ENCODE measurements around the gene TUFM. TPM values are rescaled to one million over a fixed set of nuclear protein-coding genes. Genes with fewer than 3 reads are reported as not detected.

Gene TUFM
- total and polyA plus RNA-seq, 9 donors, result 75.7 to 123 (median 106) TPM

- Histone ChIP-seq H3K27me3 (no peaks in the 10 kb centered on the region), H3K9me3 (no peaks in the 10 kb centered on the region), H3K36me3 (no peaks in the 10 kb centered on the region), H3K4me1 (ENCODE audit: insufficient read depth) (peaks cover 2% of the 10 kb centered on the region), H3K4me3 (no peak overlapping the region), H3K27ac (no peak overlapping the region)
- peak in 1 of 5 donors; percentile 14 for DNase-seq
- intact Hi-C loops (cut with DNase I), result no loop called here
- TF ChIP-seq EP300 (IDR thresholded peaks at IDR 0.05), result no peak
- no peak for TF ChIP-seq CTCF (IDR thresholded peaks at IDR 0.05)
- no peak for TF ChIP-seq POLR2A (IDR thresholded peaks at IDR 0.05)
- WGBS, 3 donors, result 84 to 87% (median 85%) methylated on average over 19 of the region's 19 CpGs
These were observed 1.8 kb downstream of the TUFM start for GRCh38 chr16:28844226-28844885.

DNA sequence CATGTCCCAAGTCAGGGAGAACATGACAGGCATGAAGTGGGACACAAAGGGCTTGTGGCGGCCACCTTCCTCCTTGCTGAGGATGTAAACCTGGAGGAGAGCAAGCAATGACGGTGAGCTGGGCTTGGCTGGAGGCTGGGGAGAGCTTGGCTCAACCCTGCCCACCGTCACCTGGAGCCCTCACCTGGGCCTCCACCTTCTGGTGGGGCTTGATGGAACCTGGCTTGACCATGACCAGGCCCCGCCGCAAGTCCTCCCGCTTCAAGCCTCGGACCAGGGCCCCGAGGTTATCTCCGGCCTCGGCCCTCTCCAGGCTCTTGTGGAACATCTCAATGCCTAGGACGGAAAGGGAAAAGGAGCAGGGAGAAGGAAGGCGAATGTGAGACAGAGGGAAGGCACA lies 2.4 kb downstream of the TUFM start:
- H3K9me3 ChIP-seq, result no peaks in the 10 kb centered on the region
- TF ChIP-seq POLR2A (IDR thresholded peaks at IDR 0.05), result no peak
- TF ChIP-seq EP300 (IDR thresholded peaks at IDR 0.05), result no peak
- TF ChIP-seq CTCF (IDR thresholded peaks at IDR 0.05), result no peak
- intact Hi-C loops (cut with DNase I), result no loop called here

DNA sequence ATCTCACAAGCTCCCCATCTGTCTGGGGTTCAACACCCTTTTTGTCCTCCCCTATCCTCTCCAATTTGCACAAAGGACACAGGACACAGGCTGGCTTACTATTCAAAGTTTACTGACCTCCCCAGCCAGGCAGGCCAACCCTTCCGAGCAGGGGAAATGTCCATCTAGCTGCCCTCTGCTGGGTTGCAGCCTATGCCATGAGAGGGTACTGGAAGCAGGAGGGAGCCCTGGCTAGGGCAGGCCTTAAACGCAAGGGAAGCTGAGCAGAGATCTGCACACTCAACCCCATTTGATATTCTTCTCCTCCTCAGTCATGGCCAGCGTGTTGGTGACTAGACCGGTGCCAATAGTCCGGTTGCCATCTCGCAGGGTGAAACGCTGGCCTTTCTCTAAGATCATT lies 3.5 kb downstream of the TUFM start:
- no peak overlapping the region for H3K27ac ChIP-seq
- no peaks in the 10 kb centered on the region for H3K27me3 ChIP-seq
- TF ChIP-seq POLR2A (IDR thresholded peaks at IDR 0.05) (no peak), EP300 (IDR thresholded peaks at IDR 0.05) (no peak), CTCF (IDR thresholded peaks at IDR 0.05) (no peak)
- 86 to 92% (median 88%) methylated on average over 7 of the region's 7 CpGs for WGBS, 3 donors
- peaks cover 2% of the 10 kb centered on the region for H3K4me1 ChIP-seq (ENCODE audit: insufficient read depth)
- no peaks in the 10 kb centered on the region for H3K36me3 ChIP-seq
- DNase-seq, result no peak
- H3K4me3 ChIP-seq, result no peak overlapping the region
- H3K9me3 ChIP-seq, result no peaks in the 10 kb centered on the region
- intact Hi-C loops (cut with DNase I), result no loop called here

More for the DNA sequence above, 2.4 kb downstream of the TUFM start:
- Histone ChIP-seq H3K4me3 (no peak overlapping the region), H3K4me1 (ENCODE audit: insufficient read depth) (peaks cover 2% of the 10 kb centered on the region), H3K36me3 (no peaks in the 10 kb centered on the region), H3K27ac (no peak overlapping the region), H3K27me3 (no peaks in the 10 kb centered on the region)
- DNase-seq, result no peak
- WGBS, 3 donors, result 80 to 89% (median 87%) methylated on average over 12 of the region's 12 CpGs

DNA sequence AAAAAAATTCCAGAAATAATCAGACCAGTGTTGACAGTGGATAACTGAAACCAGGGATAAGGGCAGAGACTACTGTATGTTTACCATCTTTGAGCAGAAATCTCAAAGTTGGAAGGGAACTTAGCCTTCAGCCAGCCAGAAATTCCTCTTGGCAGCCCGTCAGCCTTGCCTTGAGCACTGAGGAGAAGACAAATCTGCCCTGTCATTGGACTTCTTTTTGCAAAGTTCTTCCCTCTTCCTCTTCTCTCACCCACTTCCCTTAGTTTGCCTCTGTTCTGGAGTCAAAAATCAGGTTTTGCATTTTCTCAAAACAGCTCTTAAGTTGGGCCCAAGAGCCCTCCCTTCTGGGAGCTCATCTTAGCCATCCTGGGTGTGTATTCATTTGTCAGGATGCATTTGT lies 6.2 kb downstream of the TUFM start:
- 3 to 16% (median 5%) methylated on average over 1 of the region's 1 CpG for WGBS, 3 donors
- Histone ChIP-seq H3K4me1 (ENCODE audit: insufficient read depth) (no peaks in the 10 kb centered on the region), H3K27me3 (no peaks in the 10 kb centered on the region), H3K36me3 (no peaks in the 10 kb centered on the region), H3K9me3 (no peaks in the 10 kb centered on the region), H3K27ac (no peak overlapping the region), H3K4me3 (no peak overlapping the region)
- no peak for DNase-seq
- intact Hi-C loops (cut with DNase I), result no loop called here
- no peak for TF ChIP-seq CTCF (IDR thresholded peaks at IDR 0.05)
- no peak for TF ChIP-seq EP300 (IDR thresholded peaks at IDR 0.05)
- TF ChIP-seq POLR2A (IDR thresholded peaks at IDR 0.05), result no peak

All from ovary (tissue), 9 donors.